ENCODE data around the gene MX2.

The MX2 gene

GRCh38 chr21:41443562-41443961 is 81.7 kb downstream of the MX2 start:
- no peak for DNase-seq

GRCh38 chr21:41444703-41445464 is 83.1 kb downstream of the MX2 start:
- DNase-seq: no peak

GRCh38 chr21:41445465-41445862 is 83.6 kb downstream of the MX2 start:
- DNase-seq: no peak

- DNase-seq: no peak
Measured at GRCh38 chr21:41446586-41446985, 84.8 kb downstream of the MX2 start.

- DNase-seq: no peak
Measured at GRCh38 chr21:41447356-41447755, 85.5 kb downstream of the MX2 start.

- DNase-seq: no peak
Measured at GRCh38 chr21:41449613-41450012, 87.8 kb downstream of the MX2 start.

GRCh38 chr21:41451753-41452676 is 90.2 kb downstream of the MX2 start:
- no peak for DNase-seq

- no peak for DNase-seq
Measured at GRCh38 chr21:41453198-41453597, 91.4 kb downstream of the MX2 start.

- no peak for DNase-seq
Measured at GRCh38 chr21:41453761-41454160, 91.9 kb downstream of the MX2 start.

- no peak for DNase-seq
Measured at GRCh38 chr21:41458121-41458520, 96.3 kb downstream of the MX2 start.

GRCh38 chr21:41458559-41458958 is 96.7 kb downstream of the MX2 start:
- DNase-seq: no peak
